ACC112 (cell line): ENCODE measurements around the gene KIF5C.

ENCODE experiments used
- H2AFZ ChIP-seq: fragments of 200-600 bp; sonication (generic); one replicate; pipeline ENCODE4 v1.6.0; 2017; ENCODE audit warnings: antibody characterized with exemption, low read length; ENCODE audit not compliant: unreplicated experiment
- H3K27ac ChIP-seq: fragments of 200-600 bp; sonication (generic); 2 replicates; pipeline ENCODE4 v1.5.1; 2014; ENCODE audit warnings: low read depth, mild to moderate bottlenecking, antibody characterized with exemption, low read length, moderate library complexity
- H3K27me3 ChIP-seq: fragments of 200-600 bp; sonication (generic); 2 replicates; pipeline ENCODE4 v1.6.1; 2014; ENCODE audit warnings: mild to moderate bottlenecking, antibody characterized with exemption, low read length, moderate library complexity, mixed read lengths; ENCODE audit not compliant: insufficient read depth
- H3K36me3 ChIP-seq: fragments of 200-600 bp; sonication (generic); 2 replicates; pipeline ENCODE4 v1.6.1; 2016; ENCODE audit warnings: mild to moderate bottlenecking, antibody characterized with exemption, low read length, moderate library complexity, mixed read lengths; ENCODE audit not compliant: insufficient read depth
- H3K4me1 ChIP-seq: fragments of 200-600 bp; sonication (generic); one replicate; pipeline ENCODE4 v1.6.1; 2016; ENCODE audit warnings: low read length, mixed read lengths; ENCODE audit not compliant: insufficient read depth, unreplicated experiment, control insufficient read depth
- H3K4me3 ChIP-seq: fragments of 200-600 bp; sonication (generic); 2 replicates; pipeline ENCODE4 v1.5.1; 2014; ENCODE audit warnings: mild to moderate bottlenecking, low read depth, low read length
- H3K79me2 ChIP-seq: fragments of 200-600 bp; sonication (generic); one replicate; pipeline ENCODE4 v1.6.0; 2016; ENCODE audit warnings: low read length; ENCODE audit not compliant: control insufficient read depth, unreplicated experiment, insufficient read depth

The KIF5C gene

DNA sequence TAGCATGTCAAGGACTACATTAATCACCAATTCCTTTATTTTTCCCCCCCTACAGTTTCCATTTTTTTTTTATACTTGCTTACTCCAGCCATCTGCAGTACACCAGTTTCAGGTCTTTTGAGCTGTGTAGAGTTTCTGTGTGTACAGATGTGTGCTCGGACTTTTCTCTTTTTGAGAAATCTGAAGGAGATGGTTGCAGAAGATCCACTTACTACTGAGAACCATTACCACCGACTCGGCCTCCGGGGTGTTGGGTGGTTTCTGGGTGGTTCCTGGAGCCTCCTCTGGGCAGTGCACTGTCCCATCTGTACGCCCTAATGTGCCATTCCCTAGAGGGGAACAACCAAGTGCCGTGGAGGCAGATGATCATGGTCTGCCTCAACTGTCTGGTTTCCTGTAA lies 148.1 kb downstream of the KIF5C start:
- H3K27me3 ChIP-seq = peaks cover 47% of the 10 kb centered on the region
- no peak overlapping the region for H2AFZ ChIP-seq
- no peaks in the 10 kb centered on the region for H3K36me3 ChIP-seq
- no peak overlapping the region for H3K4me3 ChIP-seq
- H3K27ac ChIP-seq = no peak overlapping the region
- no peaks in the 10 kb centered on the region for H3K79me2 ChIP-seq
- no peaks in the 10 kb centered on the region for H3K4me1 ChIP-seq

DNA sequence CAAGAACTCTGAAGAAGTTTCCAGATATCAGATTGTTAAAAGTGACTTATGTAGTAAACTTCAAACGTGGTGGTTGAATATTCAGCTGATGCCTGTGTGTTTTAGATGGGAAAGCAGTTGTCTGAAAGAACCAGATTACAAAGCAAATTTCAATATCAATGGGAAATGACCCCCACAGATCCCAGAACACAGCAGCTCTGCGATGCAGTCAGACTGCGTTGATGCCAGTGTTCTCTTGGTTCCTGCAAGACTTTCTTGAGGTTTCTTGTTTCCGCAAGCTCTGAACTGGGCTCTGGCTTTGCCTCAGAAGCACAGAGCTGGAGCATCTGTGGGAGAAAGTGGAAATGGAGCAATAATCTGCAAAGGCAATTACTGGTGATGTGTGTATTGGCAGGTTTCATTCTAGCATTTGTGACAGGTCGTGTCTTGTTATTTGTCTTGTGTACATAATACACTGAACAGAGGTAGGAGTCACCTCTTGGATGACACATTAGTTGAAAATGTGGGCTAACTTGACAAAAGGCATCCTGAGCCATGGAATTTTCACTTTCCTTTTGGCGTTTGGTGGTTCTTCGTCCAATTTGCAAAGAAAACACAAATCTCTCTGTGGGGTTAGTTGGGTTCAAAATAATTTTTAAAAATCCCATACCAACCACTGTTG lies 152.7 kb downstream of the KIF5C start:
- Histone ChIP-seq H2AFZ (no peak overlapping the region), H3K27ac (no peak overlapping the region), H3K4me3 (no peak overlapping the region), H3K36me3 (no peaks in the 10 kb centered on the region), H3K4me1 (no peaks in the 10 kb centered on the region), H3K27me3 (peaks cover 83% of the 10 kb centered on the region), H3K79me2 (no peaks in the 10 kb centered on the region)

DNA sequence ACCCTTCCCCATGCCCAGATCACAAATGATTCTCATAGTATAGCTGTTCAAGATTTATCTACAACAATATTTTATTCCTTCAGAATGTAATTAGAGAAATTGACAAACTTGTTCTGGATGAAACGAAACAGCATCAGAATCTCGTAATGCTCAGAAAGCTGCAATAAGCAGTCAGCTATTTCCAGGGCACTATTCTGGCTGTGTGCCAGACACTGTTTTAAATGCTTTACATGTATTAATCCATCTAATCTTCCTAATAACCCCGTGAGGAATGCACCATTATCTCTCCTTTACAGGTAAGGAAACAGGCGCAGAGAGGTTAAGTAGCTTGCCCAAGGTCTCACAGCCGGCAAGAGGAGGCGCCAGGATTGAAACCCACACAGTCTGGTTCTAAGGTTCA lies 153.3 kb downstream of the KIF5C start:
- Histone ChIP-seq H3K4me1 (no peaks in the 10 kb centered on the region), H3K27ac (no peak overlapping the region), H3K79me2 (no peaks in the 10 kb centered on the region), H3K4me3 (no peak overlapping the region), H2AFZ (no peak overlapping the region), H3K27me3 (peaks cover 83% of the 10 kb centered on the region), H3K36me3 (no peaks in the 10 kb centered on the region)

DNA sequence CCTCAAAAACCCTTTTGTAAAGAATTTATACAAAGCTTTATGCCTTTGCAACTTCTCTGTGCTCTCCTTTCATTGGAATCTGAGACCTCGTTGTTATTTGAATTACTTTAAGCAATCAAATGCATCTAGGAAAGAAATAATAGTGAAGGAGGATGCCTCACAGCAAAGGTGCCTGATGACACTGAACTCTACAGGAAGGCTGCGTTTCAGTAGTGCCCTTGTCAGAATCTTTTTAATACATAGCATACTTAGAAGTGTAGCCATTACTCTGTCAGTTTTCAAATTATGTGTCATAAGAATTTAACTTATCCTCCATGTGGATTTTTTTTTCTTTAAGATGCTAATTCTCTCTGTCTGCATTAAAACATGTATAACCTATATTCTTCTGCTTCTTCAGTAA lies 153.9 kb downstream of the KIF5C start:
- Histone ChIP-seq H3K36me3 (no peaks in the 10 kb centered on the region), H3K27me3 (peaks cover 80% of the 10 kb centered on the region), H3K79me2 (no peaks in the 10 kb centered on the region), H2AFZ (no peak overlapping the region), H3K4me3 (no peak overlapping the region), H3K27ac (no peak overlapping the region), H3K4me1 (no peaks in the 10 kb centered on the region)

DNA sequence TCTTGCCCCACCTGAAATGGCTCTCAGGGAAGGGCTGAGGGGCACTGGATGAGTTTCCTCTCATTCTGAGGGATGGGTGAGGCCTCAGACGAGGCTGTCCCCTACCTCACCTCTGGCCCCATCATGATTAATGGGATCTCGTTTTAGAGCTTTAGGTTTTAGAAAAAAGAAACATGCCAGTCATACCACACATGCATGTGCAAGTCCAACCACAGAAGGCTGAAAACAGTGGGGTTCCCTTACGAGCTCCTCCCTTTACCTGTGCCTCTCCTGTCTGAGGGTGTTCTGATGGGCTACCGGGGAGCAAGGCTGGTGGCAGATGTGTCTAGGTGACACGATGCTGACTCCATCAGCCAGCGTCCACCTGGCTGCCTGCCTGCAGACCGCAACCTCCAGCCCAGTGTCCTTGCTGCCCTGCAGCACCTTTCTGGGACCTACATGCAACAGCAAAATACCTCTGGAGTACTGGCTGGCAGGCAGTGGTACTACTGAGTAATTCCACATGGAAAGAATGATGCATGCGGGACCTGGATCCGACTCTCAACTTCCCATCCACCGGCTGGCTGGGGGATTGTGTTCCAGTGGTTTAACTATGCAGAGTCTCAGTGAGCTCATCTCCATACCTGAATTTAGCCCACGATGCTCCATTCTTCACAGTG lies 154.4 kb downstream of the KIF5C start:
- H3K36me3 ChIP-seq = no peaks in the 10 kb centered on the region
- no peaks in the 10 kb centered on the region for H3K4me1 ChIP-seq
- no peak overlapping the region for H2AFZ ChIP-seq
- no peak overlapping the region for H3K4me3 ChIP-seq
- peaks cover 80% of the 10 kb centered on the region for H3K27me3 ChIP-seq
- no peaks in the 10 kb centered on the region for H3K79me2 ChIP-seq
- no peak overlapping the region for H3K27ac ChIP-seq

DNA sequence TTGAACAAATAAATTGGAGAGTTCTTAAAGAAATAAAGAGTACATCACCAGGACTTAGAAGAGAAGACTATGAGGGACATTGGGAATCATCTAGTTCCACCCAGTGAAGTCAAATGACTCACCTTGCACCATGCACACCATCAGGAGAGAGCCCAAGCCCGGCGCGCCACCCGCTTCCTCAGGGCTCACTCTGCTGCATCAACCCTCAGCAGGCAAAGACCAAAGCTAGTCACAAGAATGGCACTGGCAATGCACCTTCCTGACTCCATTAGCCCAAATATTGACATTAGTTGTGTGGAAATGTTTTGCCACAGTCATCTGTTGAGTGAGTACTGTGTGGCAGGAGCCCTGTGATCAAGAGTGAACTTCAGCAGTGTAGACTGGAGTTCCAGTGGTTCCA lies 156.4 kb downstream of the KIF5C start:
- no peaks in the 10 kb centered on the region for H3K4me1 ChIP-seq
- H3K27ac ChIP-seq = no peak overlapping the region
- H3K27me3 ChIP-seq = peaks cover 74% of the 10 kb centered on the region
- no peak overlapping the region for H2AFZ ChIP-seq
- no peaks in the 10 kb centered on the region for H3K79me2 ChIP-seq
- H3K36me3 ChIP-seq = no peaks in the 10 kb centered on the region
- no peak overlapping the region for H3K4me3 ChIP-seq

DNA sequence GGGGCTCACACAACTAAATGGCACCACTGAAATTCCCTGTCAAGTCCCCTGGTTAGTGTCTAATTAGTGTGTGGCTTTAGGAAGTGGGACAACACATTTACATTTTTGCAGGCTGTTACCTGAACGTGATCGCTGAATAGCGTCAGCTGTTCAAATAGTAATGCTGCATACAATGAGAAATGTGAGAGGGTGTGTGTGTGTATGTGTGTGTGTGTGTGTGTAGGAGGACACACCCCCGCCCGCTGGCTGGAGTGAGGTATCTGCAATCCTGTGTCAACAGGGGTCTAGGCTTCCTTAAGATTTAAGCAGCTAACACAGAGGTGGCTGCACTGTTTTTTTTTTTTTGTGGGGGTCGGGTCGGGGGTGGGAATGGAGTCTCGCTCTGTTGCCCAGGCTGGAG lies 158.7 kb downstream of the KIF5C start:
- Histone ChIP-seq H3K36me3 (no peaks in the 10 kb centered on the region), H2AFZ (no peak overlapping the region), H3K79me2 (no peaks in the 10 kb centered on the region), H3K27me3 (peaks cover 73% of the 10 kb centered on the region), H3K4me1 (no peaks in the 10 kb centered on the region), H3K4me3 (no peak overlapping the region), H3K27ac (no peak overlapping the region)

DNA sequence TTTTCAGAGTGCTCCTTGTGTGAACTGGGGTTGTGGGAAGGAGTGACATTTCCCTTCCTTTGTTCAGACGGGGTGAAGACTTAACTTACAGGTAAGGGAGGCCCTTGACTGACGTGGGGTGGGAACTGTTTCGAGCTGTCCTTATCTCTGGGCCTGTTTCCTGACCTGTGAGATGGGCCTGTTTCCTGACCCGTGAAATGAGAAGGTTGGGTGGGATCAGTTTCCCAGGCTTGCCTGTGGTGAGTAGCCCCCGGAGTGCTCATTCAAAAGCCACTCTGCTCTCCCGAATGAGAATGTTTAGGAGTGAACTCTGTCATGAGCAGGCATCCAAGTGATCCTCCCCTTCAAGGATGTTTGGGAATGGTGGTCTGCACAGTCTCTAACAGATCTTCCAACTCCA lies 159.4 kb downstream of the KIF5C start:
- Histone ChIP-seq H3K27ac (no peak overlapping the region), H3K4me1 (no peaks in the 10 kb centered on the region), H3K79me2 (no peaks in the 10 kb centered on the region), H3K4me3 (no peak overlapping the region), H3K36me3 (no peaks in the 10 kb centered on the region), H3K27me3 (peaks cover 72% of the 10 kb centered on the region), H2AFZ (no peak overlapping the region)

DNA sequence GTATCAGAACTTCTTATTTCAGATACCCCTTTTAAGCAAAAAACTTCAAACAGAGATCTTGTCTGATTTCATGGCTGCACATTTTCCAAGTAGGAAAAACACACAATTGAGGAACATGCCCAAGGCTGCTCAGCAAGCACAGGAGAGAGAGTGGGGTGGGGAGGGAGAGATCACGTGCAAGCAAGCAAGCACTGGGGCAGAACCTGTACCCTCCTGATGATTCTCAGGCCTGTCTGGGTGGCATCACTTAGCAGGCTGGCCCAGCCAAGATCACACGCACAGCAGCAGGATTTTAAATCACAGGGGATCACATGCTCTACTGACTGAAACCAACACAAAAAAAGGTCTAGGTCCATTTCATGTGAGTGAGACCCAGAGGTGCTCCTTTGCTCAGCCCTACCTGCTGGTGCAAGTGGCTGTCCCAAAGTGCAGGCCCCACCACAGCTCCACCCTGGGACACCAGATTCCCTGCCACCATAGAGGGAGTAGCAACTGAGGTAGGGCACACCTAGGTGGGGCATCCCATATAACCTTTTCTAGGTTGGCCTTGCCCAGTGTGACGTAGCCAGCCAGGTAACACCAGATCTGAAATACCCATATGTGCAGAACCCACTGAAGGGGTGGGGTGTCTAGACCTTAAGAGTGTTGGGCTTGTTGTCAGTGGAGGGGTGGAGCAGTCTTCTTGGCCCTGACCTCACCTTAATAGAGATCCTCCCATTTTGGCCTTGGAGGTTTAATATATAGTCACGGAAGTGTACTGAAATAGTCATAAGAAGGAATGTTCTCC lies 161.7 kb downstream of the KIF5C start:
- Histone ChIP-seq H3K79me2 (no peaks in the 10 kb centered on the region), H3K27ac (no peak overlapping the region), H2AFZ (no peak overlapping the region)

DNA sequence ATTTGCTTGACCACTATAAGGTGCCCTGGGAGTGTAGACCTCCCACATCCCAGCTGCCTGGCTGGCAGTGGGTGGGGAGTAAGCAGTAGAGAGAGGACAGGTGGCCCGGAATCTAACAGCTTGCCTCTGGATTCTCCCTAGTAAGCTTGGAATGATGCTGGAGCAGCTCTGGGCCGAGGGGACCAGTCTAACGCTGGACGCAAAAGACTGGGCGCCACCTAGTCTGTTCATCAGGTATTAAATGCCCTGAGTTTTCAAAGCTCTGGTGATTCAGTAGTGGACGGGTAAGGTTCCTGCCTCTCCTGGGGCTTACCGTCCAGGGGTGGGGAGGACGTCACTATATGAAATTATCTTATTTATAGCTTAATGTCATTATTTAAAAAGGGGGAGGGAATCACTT lies 162.8 kb downstream of the KIF5C start:
- Histone ChIP-seq H3K4me3 (no peak overlapping the region), H3K27ac (no peak overlapping the region), H2AFZ (no peak overlapping the region), H3K27me3 (peaks cover 54% of the 10 kb centered on the region), H3K36me3 (no peaks in the 10 kb centered on the region), H3K4me1 (no peaks in the 10 kb centered on the region), H3K79me2 (no peaks in the 10 kb centered on the region)

More for the DNA sequence above, 161.7 kb downstream of the KIF5C start:
- Histone ChIP-seq H3K27me3 (peaks cover 59% of the 10 kb centered on the region), H3K36me3 (no peaks in the 10 kb centered on the region), H3K4me1 (no peaks in the 10 kb centered on the region), H3K4me3 (no peak overlapping the region)
